Lower leg skin (tissue), 4 donors: ENCODE results near the gene NKAPL. TPM values are rescaled to one million over a fixed set of nuclear protein-coding genes. Genes with fewer than 3 reads are reported as not detected.

Experiments used
- DNase-seq, 2 donors: peaks; one replicate each; pipeline ENCODE4 v3.0.0-alpha.2; 2019; ENCODE audit warnings: low spot score in 2 of 2
- H3K4me3 ChIP-seq: fragments of 200-600 bp; sonication (generic); 2 replicates; pipeline ENCODE4 v1.5.1; 2017; ENCODE audit warnings: mild to moderate bottlenecking, low read depth; ENCODE audit not compliant: poor library complexity, severe bottlenecking
- POLR2A ChIP-seq, 2 donors: fragments of 450-650 bp; IDR thresholded peaks; one replicate each; pipeline ENCODE4 v1.6.1; 2016 to 2017; ENCODE audit warnings: antibody characterized with exemption in 2 of 2, mild to moderate bottlenecking in 1 of 2, moderate library complexity in 1 of 2
- WGBS, 2 donors: methylation state at CpG; one replicate each; pipeline ENCODE4 v1.1.5; 2018; 5-methylcytosine and 5-hydroxymethylcytosine counted together
- intact Hi-C: fragments of 100-400 bp; cut with DNase I; formaldehyde crosslinking; loops from one replicate; pipeline ENCODE4 v1.15.0; 2023; ENCODE audit warnings: low total_unique reads
- total RNA-seq, 4 donors: library from RNA; depleted of rRNA; stranded (reverse); fragments of >200 nt; gene quantifications; one replicate each; pipeline ENCODE4 v1.1.0, GENCODE V29; 2016
- TF ChIP-seq, protein P1 (sequence below), 3 donors: fragments of 450-650 bp; IDR thresholded peaks; one replicate each; pipeline ENCODE4 v1.5.1; 2016; ENCODE audit warnings: antibody characterized with exemption in 3 of 3, mild to moderate bottlenecking in 3 of 3, moderate library complexity in 2 of 3

NKAPL gene
- total RNA-seq, 4 donors from 2014 or later: 0.42 to 1.1 (median 0.75) TPM; not detected in 1

DNA sequence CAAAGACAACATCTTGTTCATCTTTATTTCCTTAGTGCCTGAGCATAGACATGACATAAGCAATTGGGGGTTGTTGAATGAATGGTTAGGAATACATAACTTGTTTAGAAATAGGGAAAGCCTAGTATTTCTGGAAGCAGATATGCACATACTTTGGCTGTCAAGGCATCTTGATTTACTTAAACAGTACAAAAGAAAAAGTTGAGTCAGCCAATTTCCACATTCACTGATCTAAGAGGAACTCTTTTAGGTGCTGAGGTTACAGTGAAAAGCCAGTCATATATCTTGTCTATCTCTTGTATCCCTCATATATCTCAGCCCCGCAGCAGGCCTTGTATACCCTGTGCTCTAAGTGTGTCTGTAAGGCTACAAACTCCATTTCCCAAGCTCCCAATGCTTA lies 18.6 kb upstream of the NKAPL start:
- no peak overlapping the region for H3K4me3 ChIP-seq
- intact Hi-C loops: no loop called here
- 78 to 90% methylated on average over 1 of the region's 1 CpG for WGBS, 2 donors
- DNase-seq: no peak
- no peak for TF ChIP-seq POLR2A (IDR thresholded peaks at IDR 0.05)
- TF ChIP-seq, protein P1, sequence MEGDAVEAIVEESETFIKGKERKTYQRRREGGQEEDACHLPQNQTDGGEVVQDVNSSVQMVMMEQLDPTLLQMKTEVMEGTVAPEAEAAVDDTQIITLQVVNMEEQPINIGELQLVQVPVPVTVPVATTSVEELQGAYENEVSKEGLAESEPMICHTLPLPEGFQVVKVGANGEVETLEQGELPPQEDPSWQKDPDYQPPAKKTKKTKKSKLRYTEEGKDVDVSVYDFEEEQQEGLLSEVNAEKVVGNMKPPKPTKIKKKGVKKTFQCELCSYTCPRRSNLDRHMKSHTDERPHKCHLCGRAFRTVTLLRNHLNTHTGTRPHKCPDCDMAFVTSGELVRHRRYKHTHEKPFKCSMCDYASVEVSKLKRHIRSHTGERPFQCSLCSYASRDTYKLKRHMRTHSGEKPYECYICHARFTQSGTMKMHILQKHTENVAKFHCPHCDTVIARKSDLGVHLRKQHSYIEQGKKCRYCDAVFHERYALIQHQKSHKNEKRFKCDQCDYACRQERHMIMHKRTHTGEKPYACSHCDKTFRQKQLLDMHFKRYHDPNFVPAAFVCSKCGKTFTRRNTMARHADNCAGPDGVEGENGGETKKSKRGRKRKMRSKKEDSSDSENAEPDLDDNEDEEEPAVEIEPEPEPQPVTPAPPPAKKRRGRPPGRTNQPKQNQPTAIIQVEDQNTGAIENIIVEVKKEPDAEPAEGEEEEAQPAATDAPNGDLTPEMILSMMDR (IDR thresholded peaks at IDR 0.05): no peak

DNA sequence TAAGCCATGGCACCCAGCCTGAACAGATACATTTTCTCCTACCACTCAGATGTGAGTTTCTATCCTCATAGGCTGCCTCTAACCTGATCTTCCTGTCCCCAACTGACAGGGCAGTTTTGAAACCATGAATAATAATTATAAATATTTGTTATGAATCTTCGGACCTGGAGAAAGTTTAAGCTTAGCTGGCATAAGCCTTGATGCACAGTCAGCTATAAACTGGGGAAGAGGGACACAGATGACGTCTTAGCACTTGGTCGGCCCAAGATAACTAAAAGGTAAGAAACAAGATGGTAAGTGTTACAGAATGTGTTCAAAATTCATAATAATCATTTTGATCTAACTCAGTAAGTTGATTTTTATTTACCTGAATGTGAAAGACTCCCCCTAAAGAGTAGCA lies 15.2 kb upstream of the NKAPL start:
- DNase-seq: no peak
- 91 to 97% methylated on average over 3 of the region's 3 CpGs for WGBS, 2 donors
- TF ChIP-seq, protein P1 (IDR thresholded peaks at IDR 0.05): no peak
- no peak for TF ChIP-seq POLR2A (IDR thresholded peaks at IDR 0.05)
- intact Hi-C loops: no loop called here
- H3K4me3 ChIP-seq: no peak overlapping the region

DNA sequence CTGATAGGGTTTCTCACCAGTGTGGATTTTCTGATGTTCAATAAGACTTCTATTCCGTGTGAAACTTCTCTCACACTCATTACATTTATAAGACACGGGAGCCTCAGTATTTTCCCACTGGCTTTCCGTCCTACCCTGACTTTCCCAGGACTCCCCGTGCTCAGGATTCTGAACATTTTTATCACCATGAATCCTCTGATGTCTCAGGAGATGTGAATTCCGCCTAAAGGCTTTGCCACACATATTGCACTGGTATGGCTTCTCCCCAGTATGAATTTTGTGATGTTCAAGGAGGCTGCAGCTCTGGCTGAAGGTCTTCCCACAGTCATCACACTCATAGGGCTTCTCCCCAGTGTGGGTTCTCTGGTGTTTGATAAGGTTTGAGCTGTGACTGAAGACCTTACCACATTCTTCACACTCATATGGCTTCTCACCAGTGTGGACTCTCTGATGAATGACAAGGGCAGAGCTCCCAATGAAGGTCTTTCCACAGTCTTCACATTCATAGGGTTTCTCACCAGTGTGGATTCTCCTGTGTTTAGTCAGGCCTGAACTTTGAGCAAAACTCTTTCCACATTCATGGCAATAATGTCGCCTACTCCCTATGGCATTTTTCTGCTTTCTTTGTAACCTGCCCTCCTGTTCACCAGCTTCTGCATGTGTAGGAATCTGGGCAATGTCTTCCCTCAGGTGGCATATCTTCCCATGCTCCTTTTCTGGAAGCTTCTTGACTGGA lies 13.7 kb upstream of the NKAPL start:
- intact Hi-C loops: no loop called here
- WGBS, 2 donors: 90 to 92% methylated on average over 6 of the region's 6 CpGs
- no peak overlapping the region for H3K4me3 ChIP-seq
- DNase-seq: no peak
- TF ChIP-seq, protein P1 (IDR thresholded peaks at IDR 0.05): no peak
- TF ChIP-seq POLR2A (IDR thresholded peaks at IDR 0.05): no peak

DNA sequence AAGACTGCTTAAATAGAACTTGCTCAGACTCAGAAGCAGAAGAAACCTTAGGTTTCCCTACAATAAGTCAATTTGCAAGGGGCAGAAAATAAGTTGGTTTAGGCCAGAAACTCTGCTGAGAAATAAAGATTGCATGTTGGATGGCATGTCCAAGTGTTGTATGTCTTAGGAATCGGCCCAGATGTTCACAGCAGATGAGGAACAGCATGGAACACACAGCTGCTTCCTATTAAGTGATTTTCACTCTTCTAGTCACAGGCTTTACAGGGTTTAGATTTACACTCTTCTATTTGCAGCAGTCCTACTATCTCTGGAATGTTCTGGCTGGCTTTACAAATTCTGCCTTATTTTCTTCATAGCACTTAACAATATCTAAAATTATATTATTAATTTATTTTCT lies 10.2 kb upstream of the NKAPL start:
- no peak for TF ChIP-seq POLR2A (IDR thresholded peaks at IDR 0.05)
- TF ChIP-seq, protein P1 (IDR thresholded peaks at IDR 0.05): no peak
- intact Hi-C loops: no loop called here
- WGBS, 2 donors: 61 to 78% methylated on average over 1 of the region's 1 CpG
- no peak for DNase-seq
- no peak overlapping the region for H3K4me3 ChIP-seq

DNA sequence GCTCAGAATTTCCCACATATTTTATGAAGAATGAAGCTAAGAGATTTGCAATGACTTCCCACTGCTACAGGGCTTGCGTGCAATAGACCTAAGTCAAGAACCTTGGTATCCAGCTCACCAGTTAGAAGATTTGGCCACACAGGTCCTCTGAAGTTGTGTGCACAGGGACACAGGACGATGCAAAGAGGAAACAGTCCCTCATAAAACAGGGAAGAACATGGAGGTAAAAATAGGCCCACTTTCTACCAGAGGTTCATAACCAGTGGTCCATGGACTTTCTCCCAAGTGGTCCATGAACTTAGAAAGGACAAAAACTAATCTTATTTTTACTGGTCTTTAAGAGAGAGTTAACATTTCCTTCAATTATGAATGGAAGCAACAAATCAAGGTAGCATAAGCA lies 8.3 kb upstream of the NKAPL start:
- intact Hi-C loops: no loop called here
- H3K4me3 ChIP-seq: no peak overlapping the region
- WGBS, 2 donors: 74 to 78% methylated on average over 2 of the region's 2 CpGs
- no peak for DNase-seq
- TF ChIP-seq POLR2A (IDR thresholded peaks at IDR 0.05): no peak
- TF ChIP-seq, protein P1 (IDR thresholded peaks at IDR 0.05): no peak

DNA sequence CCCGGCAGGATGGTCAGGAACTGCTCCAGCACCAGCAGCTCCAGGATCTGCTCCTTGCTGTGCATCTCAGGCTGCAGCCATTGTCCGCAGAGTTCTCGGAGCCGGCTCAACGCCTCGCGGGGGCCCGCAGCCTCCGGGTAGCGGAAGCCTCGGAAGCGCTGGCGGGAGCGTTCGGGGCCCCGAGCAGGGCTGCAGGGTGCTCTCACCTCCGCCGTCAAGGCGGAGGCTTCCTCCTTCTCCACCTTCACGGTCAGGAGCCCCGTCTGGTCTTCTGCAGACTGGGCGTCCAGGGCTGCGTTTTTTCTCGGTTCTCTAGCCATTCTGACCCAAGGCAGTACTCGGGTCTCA lies 7.5 kb upstream of the NKAPL start:
- TF ChIP-seq, protein P1 (IDR thresholded peaks at IDR 0.05): no peak
- no peak for TF ChIP-seq POLR2A (IDR thresholded peaks at IDR 0.05)
- 0 to 1% methylated on average over 11 to 24 of the region's 25 CpGs for WGBS, 2 donors
- no peak for DNase-seq
- intact Hi-C loops: no loop called here
- H3K4me3 ChIP-seq: peak overlapping the region; percentile 92
